HG03558 (cell line): ENCODE results near the gene SYVN1.
"Not testable (repeated sequence)": the region's sequence is repeated elsewhere in the genome, so short reads cannot be mapped to it uniquely, and the experiment has no call there.

ENCODE experiments used
- ATAC-seq: cut with Tn5 transposase; IDR thresholded peaks from one replicate; pipeline ENCODE4 v1.9.1; 2021; ENCODE audit warnings: moderate number of reproducible peaks; ENCODE audit not compliant: unreplicated experiment; ENCODE audit errors: extremely low read depth

Gene SYVN1

DNA sequence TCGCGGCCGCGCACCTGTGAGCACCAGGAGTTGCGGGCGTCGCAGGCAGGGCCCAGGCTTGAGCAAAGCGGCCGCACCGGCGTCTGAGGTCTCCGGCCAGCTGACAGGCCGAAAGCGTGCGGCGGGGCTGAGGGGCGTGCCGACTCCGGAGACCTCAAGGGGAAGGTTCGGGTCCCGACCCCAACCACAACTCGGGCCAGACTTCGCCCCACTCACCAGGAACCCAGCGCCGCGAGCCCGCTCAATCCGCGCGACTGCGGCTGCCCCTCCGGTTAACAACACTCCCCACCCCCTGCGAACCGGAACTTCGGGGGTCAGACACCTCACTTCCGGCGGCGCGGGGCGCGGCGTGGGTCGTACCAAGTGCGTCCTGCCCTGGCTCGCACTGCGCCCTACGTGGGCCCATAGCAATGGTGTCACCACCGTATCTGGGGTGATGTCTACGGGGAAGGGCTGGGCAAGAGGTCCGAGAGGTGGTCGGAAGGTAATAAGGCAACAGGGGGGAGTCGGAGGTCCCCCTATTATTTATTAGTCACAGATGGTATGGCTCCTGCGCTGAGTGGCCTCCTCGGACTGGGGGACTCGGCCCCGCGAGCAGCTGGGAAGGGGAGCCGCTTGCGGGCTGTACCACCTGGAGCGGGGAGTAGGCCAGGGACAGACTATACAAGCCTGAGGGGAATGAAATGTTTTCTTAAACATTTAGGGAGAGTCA, at the start of gene SYVN1:
Gene SYVN1 (minus strand): TSS at position 280 of the 712 bp plus-strand sequence. CDS start 918 bp downstream, outside the sequence.
- peak; percentile 26 for ATAC-seq

DNA sequence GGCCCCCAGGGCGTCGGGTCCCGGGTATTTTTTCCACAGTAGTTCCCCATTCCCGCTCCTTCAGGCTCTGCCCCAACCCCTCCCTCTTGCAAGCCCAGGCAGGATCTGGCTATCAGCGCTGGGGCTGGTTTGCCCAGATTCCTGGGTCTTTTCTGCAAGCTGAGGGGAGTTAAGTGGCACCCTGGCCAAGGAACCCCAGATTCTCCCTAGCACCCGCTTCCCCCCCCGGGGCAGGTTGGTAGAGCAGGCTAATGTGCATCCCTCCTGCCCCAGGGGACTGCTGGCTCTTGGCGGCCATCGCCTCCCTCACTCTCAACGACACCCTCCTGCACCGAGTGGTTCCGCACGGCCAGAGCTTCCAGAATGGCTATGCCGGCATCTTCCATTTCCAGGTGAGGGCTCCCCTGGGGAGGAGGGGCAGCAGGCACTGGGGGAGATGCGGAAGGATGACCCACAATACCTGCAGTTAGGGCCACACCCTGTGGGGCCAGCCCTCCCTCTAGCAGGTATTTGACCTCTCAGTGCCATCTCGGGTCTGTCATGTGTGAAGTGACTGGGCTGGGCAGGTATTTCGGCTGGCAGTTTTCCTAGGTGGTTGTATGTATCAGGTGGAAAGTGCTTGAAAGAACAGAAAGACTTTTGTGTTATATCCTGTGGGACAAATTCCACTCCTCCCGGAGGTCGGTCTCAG, 49.0 kb upstream of the SYVN1 start:
- no peak for ATAC-seq

DNA sequence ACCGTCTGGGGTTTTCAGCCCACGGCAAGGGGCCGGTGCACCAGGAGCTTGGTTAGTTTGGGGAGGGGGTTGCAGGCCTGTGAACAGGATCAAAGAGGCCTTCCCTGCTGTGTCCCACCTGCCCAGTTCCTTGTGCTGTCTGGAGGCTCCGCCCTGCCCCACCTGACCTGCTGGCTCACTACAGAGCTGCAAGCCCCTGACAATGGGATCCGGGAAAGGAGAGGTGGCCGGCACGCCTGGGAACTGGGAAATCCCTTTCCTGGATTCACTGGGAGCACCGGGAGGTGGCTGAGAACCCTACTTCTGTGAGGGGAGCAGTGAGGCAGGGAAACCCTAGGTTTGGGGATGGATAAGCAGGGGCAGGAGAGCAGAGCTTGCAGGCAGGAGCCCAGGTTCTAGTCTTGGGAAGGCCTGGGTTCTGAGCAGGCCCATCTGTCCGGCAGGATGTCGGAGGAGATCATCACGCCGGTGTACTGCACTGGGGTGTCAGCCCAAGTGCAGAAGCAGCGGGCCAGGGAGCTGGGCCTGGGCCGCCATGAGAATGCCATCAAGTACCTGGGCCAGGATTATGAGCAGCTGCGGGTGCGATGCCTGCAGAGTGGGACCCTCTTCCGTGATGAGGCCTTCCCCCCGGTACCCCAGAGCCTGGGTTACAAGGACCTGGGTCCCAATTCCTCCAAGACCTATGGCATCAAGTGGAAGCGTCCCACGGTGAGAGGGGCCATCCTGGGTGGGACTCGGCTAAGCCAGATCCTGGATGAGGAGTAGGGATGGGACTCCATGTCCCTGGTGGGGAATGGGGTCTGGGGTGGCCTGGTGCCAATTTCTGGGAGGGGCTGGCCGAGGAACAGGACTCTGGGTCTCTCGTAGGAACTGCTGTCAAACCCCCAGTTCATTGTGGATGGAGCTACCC, 48.2 kb upstream of the SYVN1 start:
- no peak for ATAC-seq

DNA sequence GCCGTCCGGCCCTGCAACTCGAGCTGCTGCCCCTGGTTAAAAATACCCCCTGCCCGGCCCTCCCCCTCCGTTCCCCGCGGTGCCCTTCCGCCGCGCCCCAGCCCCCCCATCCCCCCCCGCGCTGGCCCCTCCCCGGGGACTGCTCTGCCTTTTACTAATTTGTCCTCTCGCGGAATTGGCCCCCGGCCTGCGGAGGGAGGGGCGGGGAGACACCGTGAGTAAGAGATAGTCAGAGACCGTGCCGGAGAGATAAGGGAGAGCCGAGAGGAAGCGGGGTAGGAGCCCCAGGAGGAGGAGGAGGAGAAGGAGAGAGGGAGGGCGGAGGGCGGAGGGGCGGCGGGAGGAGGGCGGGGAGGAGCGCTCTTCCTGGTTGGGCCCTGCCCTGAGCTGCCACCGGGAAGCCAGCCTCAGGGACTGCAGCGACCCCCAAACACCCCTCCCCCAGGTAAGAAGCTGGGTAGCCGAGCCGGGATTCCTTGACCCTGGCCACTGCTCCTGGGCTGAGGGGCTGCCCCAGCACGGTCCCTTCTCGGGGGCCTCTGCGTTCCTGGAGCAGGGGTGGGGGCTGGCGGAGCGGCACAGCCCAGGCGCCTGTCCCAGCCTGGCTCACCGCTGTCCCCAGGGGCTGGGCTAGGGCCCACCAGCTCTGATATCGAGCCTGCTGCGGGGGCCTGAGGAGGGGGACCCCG, 47.4 kb upstream of the SYVN1 start, which contains the start of gene CAPN1:
Gene CAPN1 (plus strand): TSS at position 360 of the 689 bp plus-strand sequence. CDS start 774 bp downstream, outside the sequence.
- no peak for ATAC-seq

DNA sequence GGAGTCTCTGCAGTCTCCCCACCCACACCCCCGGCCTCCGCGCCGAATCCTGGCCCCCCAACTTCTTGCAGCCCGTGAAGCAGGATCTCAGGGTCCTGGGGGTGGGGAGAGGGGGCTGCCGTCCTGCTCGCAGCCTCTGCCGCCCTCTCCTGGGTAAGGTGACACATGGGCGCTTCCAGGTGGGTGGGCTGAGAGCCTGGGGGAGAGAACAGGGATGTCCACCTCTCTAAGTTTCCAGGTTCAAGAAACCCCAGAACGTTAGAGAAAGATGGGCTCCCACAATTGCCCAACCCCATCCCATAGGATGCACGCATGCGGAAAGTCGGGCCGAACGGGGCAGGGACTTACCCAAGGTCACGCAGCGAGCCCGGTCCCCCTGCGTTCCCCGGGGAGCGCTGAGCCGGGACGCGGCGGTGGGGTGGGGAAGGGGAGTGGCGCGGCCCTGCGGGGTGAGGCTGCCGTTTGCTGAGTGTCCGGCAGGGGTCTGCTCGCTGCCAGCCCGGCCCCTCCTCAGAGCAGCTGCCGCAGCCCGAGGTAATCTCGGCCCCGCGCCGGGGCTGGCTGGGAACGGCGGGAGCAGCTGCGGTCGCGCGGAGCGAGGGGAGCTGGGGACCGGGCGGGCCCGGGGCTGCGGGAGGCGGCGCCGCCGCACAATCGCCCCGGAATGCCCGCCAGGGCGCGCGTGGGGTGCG, 46.7 kb upstream of the SYVN1 start:
- ATAC-seq = no peak

DNA sequence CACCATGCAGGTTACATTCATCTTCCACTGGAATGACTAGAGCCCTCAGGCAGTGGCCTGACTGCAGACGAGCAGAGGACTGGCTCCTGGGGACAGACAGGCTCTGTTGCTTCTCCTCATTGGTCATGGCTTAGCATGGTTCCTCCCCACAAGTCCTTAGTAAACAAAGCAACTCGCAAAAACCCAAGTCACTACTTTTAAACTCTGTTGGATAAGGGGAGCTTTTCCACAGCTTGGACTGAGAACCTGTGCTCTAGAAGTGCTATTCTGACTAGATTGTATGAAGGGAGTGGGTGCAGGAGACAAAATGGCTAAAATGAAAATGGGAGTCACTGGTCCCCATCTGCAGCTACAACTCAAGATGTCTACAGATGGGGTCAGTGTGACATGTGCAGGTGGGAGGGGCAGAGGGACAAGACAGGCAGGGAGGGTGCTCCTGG, 40.3 kb upstream of the SYVN1 start:
- ATAC-seq = not testable (repeated sequence)

DNA sequence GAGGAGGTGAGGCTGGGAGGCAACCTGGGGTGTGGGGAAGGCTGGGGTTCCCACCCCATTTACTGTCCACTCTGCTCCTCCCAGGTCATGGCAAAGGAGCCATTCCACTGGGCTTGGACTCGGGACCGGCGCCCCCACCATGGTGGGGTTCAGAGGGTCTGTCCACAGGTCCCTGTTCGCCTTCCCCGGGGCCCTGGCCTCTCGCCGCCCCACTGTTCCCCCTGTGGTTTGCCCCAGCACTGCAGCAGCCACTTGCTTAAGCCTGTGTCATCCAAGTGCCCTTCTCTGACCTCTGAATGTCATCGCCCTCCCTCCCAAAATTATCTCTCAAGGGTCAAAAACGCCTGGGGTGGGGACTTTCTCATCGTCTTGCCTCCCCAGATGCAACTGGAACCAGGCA, 38.3 kb upstream of the SYVN1 start:
- no peak for ATAC-seq

DNA sequence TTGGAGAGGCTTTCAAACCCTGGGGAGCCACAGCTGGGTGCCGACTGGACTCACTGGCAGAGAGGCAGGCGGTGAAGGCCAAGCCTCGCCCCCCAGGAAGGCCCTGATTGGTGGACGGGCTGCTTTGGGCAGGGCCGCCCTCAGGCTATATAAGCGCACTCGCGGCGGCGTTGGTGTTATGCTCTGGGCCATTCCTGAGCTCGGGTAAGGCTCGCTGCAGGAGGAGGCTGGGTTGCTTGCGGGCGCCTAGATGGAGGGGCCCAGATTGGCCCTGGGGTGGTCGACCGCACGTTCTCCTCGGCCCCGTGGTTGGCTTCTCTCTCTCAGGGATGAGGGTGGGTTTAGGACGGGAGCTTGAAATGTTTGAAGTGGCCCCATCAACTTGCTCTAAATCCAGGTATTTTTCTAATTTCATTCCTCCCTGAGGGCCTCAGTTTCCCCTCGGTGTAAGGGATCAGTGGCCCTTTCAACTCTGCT, 35.8 kb upstream of the SYVN1 start, which contains the start of gene SPDYC:
Gene SPDYC (plus strand): TSS at position 176 of the 477 bp plus-strand sequence. CDS start 1,125 bp downstream, outside the sequence.
- no peak for ATAC-seq

DNA sequence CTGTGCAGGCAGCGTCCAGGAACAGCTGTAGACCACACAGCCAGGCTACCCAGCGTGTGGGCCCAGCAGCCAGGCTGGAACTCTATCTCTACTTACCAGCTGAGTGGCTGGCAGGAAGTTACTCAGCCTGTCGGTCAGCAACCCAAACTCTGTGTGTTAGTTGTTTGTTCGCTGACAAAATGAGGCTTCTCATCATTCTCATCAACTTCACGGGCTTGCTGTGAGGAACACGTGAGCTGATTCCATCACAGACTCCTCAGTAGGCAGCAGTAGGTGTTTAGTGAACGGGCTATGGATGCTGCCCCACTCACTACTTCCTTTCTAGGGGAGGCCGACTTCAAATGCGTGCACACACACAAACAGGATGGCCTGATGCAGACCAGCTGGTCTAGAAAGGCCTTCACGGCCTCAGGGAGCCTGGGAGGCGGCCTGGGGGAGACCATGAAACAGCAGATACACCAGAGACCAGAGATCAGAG, 34.9 kb upstream of the SYVN1 start:
- ATAC-seq = no peak

DNA sequence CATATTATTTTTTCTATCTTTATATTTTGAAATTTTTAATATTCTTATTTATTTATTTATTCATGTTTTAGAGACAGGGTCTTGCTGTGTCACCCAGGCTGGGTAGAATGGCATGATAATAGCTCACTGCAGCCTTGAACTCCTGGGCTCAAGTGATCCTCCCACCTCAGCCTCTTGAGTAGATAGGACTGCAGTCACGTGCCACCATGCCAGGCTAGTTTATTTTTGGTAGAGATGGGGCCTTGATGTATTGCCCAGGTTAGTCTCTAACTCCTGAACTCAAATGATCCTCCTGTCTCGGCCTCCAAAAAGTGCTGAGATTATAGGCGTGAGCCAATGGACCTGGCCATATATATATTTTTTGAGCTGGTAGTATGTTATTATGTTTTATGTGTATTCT, 33.3 kb upstream of the SYVN1 start:
- ATAC-seq = no peak

DNA sequence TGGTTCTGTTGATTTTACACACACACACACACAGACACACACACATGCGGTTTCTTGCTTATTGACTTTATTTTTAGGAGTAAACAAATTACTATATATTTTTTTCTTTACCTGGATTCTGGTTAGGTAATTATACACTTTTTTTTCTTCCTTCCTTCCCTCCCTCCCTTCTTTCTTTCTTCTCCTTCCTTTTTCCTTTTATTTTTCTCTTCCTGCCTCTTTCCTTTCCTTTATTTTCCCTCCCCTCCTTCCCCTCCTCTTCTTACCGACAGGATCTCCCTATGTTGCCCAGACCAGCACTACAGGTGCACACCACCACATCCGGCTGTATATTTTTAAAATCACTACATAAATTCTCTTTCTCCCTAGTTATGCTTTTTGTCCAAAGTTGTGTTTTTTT, 32.6 kb upstream of the SYVN1 start:
- ATAC-seq = no peak

DNA sequence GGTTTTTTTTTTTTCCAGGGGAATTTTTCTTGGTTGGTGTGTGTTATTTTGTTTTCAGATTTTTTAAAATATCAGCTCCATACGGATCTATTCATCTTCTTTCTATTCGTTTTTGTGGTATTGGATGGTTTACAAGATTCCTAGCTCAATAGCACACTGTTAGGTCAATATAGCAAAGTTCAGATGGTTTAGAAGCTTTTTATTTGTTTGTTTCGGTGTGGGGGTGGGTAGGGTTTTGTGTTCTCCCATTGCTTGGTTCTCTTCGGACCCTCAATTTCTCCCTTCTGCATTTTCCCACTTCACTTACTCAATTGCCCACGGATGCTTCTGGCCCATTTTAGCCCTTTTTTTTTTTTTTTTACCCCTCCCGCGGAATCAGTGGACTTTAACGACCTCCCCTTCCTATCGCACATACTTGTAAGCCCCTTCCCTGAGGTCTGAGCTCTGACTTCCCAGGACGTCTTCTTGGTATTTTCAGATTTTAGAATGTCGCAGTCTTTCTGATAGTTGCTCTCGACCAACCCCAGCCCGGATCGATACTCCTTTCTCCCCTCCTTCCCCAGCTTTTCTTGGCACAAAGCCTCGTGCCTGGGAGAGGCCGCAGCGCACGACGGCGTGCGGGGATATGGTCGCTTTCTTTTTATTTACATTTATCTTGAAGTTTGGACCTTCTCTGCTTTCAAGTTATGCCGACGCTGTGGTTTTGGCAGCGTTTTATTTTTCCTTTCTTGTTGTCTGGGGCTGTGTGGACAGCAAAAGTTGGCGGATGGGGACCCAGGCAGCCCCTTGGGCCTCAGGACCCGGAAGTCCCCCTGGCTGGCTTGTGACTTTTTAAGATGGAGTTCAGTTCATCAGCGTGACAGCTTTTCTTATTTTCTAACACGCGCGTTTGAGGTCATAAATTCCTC, 31.3 kb upstream of the SYVN1 start:
- no peak for ATAC-seq

DNA sequence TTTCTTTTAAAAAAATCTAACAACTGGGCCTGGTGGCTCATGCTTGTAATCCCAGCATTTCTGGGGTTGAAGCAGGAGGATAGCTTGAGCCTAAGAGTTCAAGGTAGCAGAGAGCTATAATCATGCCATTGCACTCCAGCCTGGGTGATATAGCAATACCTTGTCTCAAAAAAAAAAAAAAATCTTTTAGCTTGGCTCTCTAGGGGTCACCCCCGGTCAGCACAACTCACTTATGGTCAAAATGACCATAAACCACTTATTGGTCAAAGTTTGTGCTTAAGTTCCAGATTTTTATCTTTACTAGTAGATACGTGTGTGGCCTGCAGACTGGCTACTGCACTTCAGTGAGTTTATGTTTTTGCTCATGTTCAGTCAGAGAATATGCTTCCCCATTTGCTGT, 29.4 kb upstream of the SYVN1 start:
- no peak for ATAC-seq

DNA sequence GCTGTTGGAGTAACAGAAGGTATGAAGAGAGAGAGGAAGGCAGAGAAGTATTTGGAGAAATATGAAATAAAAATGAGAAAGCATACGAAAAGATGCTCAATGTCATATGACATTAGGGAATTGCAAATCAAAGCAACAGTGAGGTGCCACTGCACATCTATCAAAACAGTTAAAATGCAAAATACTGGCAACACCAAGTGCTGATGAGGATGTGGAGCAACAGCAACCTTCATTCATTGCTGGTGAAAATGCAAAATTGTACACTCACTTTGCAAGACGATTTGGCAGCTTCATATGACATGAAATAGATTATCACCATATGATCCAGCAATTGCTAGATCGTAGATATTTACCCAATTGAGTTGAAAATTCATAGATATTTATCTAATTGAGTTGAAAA, 26.3 kb upstream of the SYVN1 start:
- no peak for ATAC-seq

DNA sequence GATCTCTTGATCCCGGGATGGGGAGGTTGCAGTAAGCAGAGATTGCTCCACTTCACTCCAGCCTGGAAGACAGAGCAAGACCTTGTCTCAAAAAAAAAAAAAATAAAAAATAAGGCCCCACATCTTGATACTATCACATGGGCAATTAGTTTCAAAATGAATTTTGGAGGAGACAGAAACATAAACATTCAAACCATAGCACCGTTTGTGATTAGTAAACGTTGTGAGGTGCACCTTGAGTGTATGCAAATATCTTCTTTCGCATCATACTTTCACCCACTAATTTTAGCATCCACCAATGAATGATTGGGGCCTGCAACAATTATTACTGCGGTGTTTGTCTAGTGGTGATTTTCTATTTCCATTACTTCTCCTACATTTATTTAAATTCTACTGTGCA, 24.7 kb upstream of the SYVN1 start:
- no peak for ATAC-seq

DNA sequence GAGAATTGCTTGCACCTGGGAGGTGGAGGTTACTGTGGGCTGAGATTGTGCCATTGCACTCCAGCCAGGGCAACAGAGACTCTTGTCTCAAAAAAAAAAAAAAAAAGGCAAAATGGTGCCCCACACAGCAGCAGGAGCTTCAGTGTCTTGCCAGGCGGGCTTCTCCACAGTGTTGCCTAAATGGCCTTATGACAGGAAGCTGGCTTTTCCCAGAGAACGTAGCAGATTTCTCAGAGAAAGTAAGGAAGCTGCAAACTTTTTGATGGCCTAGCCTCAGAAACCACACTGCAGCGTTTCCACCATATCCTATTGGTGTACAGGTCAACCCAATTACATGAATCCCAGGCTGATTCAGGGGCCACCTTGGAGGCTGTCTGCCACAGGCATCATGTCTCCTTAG, 23.0 kb upstream of the SYVN1 start:
- no peak for ATAC-seq

DNA sequence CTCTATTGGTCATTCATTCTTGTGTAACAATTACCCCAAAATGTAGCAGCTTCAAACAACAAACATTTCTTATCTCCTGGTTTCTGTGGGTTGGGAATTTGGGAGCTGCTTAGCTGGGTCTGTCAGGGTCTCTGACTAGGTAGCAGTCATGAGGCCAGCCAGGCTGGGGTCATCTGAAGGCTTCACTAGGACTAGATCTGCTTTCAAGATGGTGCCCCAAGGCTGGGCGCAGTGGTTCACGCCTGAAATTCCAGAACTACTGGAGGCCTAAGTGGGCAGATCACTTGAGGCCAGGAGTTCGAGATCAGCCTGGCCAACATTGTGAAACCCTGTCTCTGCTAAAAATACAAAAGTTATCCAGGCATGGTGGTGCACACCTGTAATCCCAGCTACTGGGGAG, 22.6 kb upstream of the SYVN1 start:
- no peak for ATAC-seq

DNA sequence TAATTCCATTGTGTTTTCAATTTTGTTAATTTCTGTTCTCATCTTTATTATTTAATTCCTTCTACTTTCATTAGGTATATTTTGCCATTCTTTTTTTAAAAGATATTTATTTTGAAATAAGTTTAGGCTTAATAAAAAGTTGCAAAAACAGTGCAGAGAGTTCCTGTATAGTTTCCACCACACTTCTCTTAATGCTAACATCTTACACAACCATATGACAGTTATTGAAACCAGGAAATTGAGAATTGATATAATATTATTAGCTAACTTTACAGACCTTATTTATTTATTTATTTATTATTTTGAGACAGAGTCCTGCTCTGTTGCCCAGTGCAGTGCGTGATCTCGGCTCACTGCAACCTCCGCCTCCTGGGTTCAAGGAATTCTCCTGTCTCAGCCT, 21.9 kb upstream of the SYVN1 start:
- no peak for ATAC-seq
